Transverse colon (tissue), 4 donors: ENCODE data around the gene CMTM3.

Source experiments
- CTCF ChIP-seq, 5 experiments: fragments of 200-600 bp in 3 of 5; fragments of 450-650 bp in 2 of 5; sonication (generic) in 3 of 5; IDR thresholded peaks; 1 replicate in 2 of 5; 2 replicates in 3 of 5; pipeline ENCODE4 v1.5.1; 2016 to 2017; ENCODE audit warnings: antibody characterized with exemption in 5 of 5, inconsistent platforms in 3 of 5, mild to moderate bottlenecking in 2 of 5, moderate library complexity in 1 of 5
- EP300 ChIP-seq: sonication (generic); formaldehyde crosslinking; IDR thresholded peaks from one replicate; pipeline ENCODE4 v1.6.1; 2017; ENCODE audit warnings: antibody characterized with exemption, low read depth
- POLR2A ChIP-seq: fragments of 450-650 bp; IDR thresholded peaks from one replicate; pipeline ENCODE4 v1.6.1; 2016; ENCODE audit warnings: antibody characterized with exemption, mild to moderate bottlenecking, moderate library complexity
- POLR2AphosphoS5 ChIP-seq, 3 donors: sonication (generic); formaldehyde crosslinking; IDR thresholded peaks; one replicate each; pipeline ENCODE4 v1.6.1; 2016; ENCODE audit warnings: antibody characterized with exemption in 3 of 3

GRCh38 chr16:66634527-66635196 is 30.2 kb downstream of the CMTM3 start:
- no peak for TF ChIP-seq EP300
- no peak for TF ChIP-seq CTCF (IDR thresholded peaks at IDR 0.05)
- no peak for TF ChIP-seq POLR2AphosphoS5 (IDR thresholded peaks at IDR 0.05)
- TF ChIP-seq POLR2A, result no peak
